ENCODE data around the gene MIEF1.

Gene MIEF1

GRCh38 chr22:39463931-39464390 is 38.1 kb upstream of the MIEF1 start:
- Histone ChIP-seq H3K9ac (ENCODE audit: low read length) (no peak overlapping the region), H3K27ac (ENCODE audit: low read depth, low read length) (no peak overlapping the region), H3K4me1 (ENCODE audit: control insufficient read depth, insufficient read depth, low read length) (no peaks in the 10 kb centered on the region), H3K4me3 (ENCODE audit: low read length) (no peak overlapping the region), H3K27me3 (ENCODE audit: control insufficient read depth, insufficient read depth, low read length) (peaks cover under 1% of the 10 kb centered on the region), H3K36me3 (ENCODE audit: control insufficient read depth, insufficient read depth, low read length) (no peaks in the 10 kb centered on the region)

GRCh38 chr22:39466228-39467006 is 35.7 kb upstream of the MIEF1 start:
- Histone ChIP-seq H3K27me3 (ENCODE audit: control insufficient read depth, insufficient read depth, low read length) (peaks cover 4% of the 10 kb centered on the region), H3K4me3 (ENCODE audit: low read length) (no peak overlapping the region), H3K9ac (ENCODE audit: low read length) (no peak overlapping the region), H3K27ac (ENCODE audit: low read depth, low read length) (no peak overlapping the region), H3K4me1 (ENCODE audit: control insufficient read depth, insufficient read depth, low read length) (no peaks in the 10 kb centered on the region), H3K36me3 (ENCODE audit: control insufficient read depth, insufficient read depth, low read length) (no peaks in the 10 kb centered on the region)

GRCh38 chr22:39467390-39467895 is 34.6 kb upstream of the MIEF1 start:
- Histone ChIP-seq H3K4me3 (ENCODE audit: low read length) (no peak overlapping the region), H3K27ac (ENCODE audit: low read depth, low read length) (no peak overlapping the region), H3K36me3 (ENCODE audit: control insufficient read depth, insufficient read depth, low read length) (no peaks in the 10 kb centered on the region), H3K9ac (ENCODE audit: low read length) (no peak overlapping the region), H3K27me3 (ENCODE audit: control insufficient read depth, insufficient read depth, low read length) (peaks cover 4% of the 10 kb centered on the region), H3K4me1 (ENCODE audit: control insufficient read depth, insufficient read depth, low read length) (no peaks in the 10 kb centered on the region)

DNA sequence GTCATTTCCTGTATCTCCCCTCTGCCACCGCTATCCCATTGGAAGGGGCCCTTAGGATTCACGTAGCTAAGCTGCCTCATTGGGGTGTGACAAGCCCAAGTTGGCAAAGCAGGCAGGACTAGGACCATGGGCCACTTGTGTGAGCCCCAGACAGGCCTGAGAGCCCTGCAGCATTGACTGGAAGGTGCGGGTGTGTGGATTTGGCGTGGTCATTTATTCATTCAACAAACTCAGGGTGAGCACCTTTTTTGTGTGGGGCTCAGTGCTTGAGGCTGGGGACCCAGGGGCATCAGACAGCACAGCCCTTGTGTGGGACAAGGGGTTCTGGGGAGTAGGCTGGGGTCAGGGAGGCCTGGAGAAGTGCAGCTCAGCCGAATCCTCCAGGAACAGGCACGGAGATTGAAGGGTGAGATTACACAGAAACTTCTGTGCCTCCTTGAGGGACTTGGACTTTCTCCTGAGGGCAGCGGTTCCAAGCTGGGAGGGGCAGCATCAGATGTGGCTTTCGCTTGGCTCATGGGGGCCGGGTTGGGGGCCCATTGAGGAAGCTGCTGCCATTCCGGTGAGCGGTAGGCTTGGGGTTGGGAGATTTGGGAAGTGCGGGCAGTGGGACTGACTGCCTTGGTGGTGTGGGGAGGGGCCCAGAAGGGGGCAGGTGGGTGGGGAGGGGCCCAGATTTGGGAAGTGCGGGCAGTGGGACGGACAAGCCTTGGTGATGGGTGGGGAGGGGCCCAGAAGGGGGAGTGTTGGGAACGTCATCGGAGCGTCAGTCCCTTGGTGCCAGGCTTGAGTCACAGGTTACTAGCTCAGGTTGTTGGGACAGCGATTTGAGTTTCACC is 33.4 kb upstream of the MIEF1 start:
- no peaks in the 10 kb centered on the region for H3K36me3 ChIP-seq (ENCODE audit: control insufficient read depth, insufficient read depth, low read length)
- no peak overlapping the region for H3K9ac ChIP-seq (ENCODE audit: low read length)
- no peak overlapping the region for H3K27ac ChIP-seq (ENCODE audit: low read depth, low read length)
- H3K27me3 ChIP-seq (ENCODE audit: control insufficient read depth, insufficient read depth, low read length), result peaks cover 4% of the 10 kb centered on the region
- H3K4me1 ChIP-seq (ENCODE audit: control insufficient read depth, insufficient read depth, low read length), result no peaks in the 10 kb centered on the region
- H3K4me3 ChIP-seq (ENCODE audit: low read length), result no peak overlapping the region

GRCh38 chr22:39469326-39469680 is 32.8 kb upstream of the MIEF1 start:
- Histone ChIP-seq H3K4me1 (ENCODE audit: control insufficient read depth, insufficient read depth, low read length) (no peaks in the 10 kb centered on the region), H3K27me3 (ENCODE audit: control insufficient read depth, insufficient read depth, low read length) (peaks cover 4% of the 10 kb centered on the region), H3K36me3 (ENCODE audit: control insufficient read depth, insufficient read depth, low read length) (no peaks in the 10 kb centered on the region), H3K9ac (ENCODE audit: low read length) (no peak overlapping the region), H3K27ac (ENCODE audit: low read depth, low read length) (no peak overlapping the region), H3K4me3 (ENCODE audit: low read length) (no peak overlapping the region)

- H3K9ac ChIP-seq (ENCODE audit: low read length), result no peak overlapping the region
- H3K27ac ChIP-seq (ENCODE audit: low read depth, low read length), result no peak overlapping the region
- H3K4me1 ChIP-seq (ENCODE audit: control insufficient read depth, insufficient read depth, low read length), result no peaks in the 10 kb centered on the region
- H3K36me3 ChIP-seq (ENCODE audit: control insufficient read depth, insufficient read depth, low read length), result no peaks in the 10 kb centered on the region
- peaks cover 4% of the 10 kb centered on the region for H3K27me3 ChIP-seq (ENCODE audit: control insufficient read depth, insufficient read depth, low read length)
- no peak overlapping the region for H3K4me3 ChIP-seq (ENCODE audit: low read length)
These were observed 32.2 kb upstream of the MIEF1 start for GRCh38 chr22:39469681-39470450.

GRCh38 chr22:39470451-39471291 is 31.4 kb upstream of the MIEF1 start:
- H3K27ac ChIP-seq (ENCODE audit: low read depth, low read length), result no peak overlapping the region
- peaks cover 4% of the 10 kb centered on the region for H3K27me3 ChIP-seq (ENCODE audit: control insufficient read depth, insufficient read depth, low read length)
- no peaks in the 10 kb centered on the region for H3K36me3 ChIP-seq (ENCODE audit: control insufficient read depth, insufficient read depth, low read length)
- no peaks in the 10 kb centered on the region for H3K4me1 ChIP-seq (ENCODE audit: control insufficient read depth, insufficient read depth, low read length)
- no peak overlapping the region for H3K9ac ChIP-seq (ENCODE audit: low read length)
- no peak overlapping the region for H3K4me3 ChIP-seq (ENCODE audit: low read length)

GRCh38 chr22:39471381-39472141 is 30.5 kb upstream of the MIEF1 start:
- Histone ChIP-seq H3K9ac (ENCODE audit: low read length) (no peak overlapping the region), H3K4me1 (ENCODE audit: control insufficient read depth, insufficient read depth, low read length) (no peaks in the 10 kb centered on the region), H3K27me3 (ENCODE audit: control insufficient read depth, insufficient read depth, low read length) (peaks cover 4% of the 10 kb centered on the region), H3K27ac (ENCODE audit: low read depth, low read length) (no peak overlapping the region), H3K36me3 (ENCODE audit: control insufficient read depth, insufficient read depth, low read length) (no peaks in the 10 kb centered on the region), H3K4me3 (ENCODE audit: low read length) (no peak overlapping the region)

- Histone ChIP-seq H3K27me3 (ENCODE audit: control insufficient read depth, insufficient read depth, low read length) (peaks cover 4% of the 10 kb centered on the region), H3K36me3 (ENCODE audit: control insufficient read depth, insufficient read depth, low read length) (no peaks in the 10 kb centered on the region), H3K4me3 (ENCODE audit: low read length) (no peak overlapping the region), H3K4me1 (ENCODE audit: control insufficient read depth, insufficient read depth, low read length) (no peaks in the 10 kb centered on the region), H3K9ac (ENCODE audit: low read length) (no peak overlapping the region), H3K27ac (ENCODE audit: low read depth, low read length) (no peak overlapping the region)
These were observed 29.2 kb upstream of the MIEF1 start for GRCh38 chr22:39472570-39473556.

GRCh38 chr22:39473851-39474250 is 28.2 kb upstream of the MIEF1 start:
- H3K9ac ChIP-seq (ENCODE audit: low read length), result no peak overlapping the region
- H3K27me3 ChIP-seq (ENCODE audit: control insufficient read depth, insufficient read depth, low read length), result peaks cover 4% of the 10 kb centered on the region
- no peak overlapping the region for H3K27ac ChIP-seq (ENCODE audit: low read depth, low read length)
- no peaks in the 10 kb centered on the region for H3K4me1 ChIP-seq (ENCODE audit: control insufficient read depth, insufficient read depth, low read length)
- no peak overlapping the region for H3K4me3 ChIP-seq (ENCODE audit: low read length)
- no peaks in the 10 kb centered on the region for H3K36me3 ChIP-seq (ENCODE audit: control insufficient read depth, insufficient read depth, low read length)
